NB4 (cell line): ENCODE measurements around the gene PTPN2.

Experiments used
- DNase-seq: peaks from one replicate; pipeline ENCODE4 v3.0.0; 2010; ENCODE audit warnings: low read depth
- H3K4me3 ChIP-seq: one replicate; pipeline ENCODE4 v1.5.1; 2011; ENCODE audit warnings: mild to moderate bottlenecking, low read depth, low read length, moderate library complexity
- CTCF ChIP-seq: IDR thresholded peaks from one replicate; pipeline ENCODE4 v1.5.1; 2012; ENCODE audit warnings: low read depth, low read length
- MAX ChIP-seq: IDR thresholded peaks from 2 replicates; pipeline ENCODE4 v1.6.1; 2011; ENCODE audit warnings: low read depth, low read length
- MYC ChIP-seq: IDR thresholded peaks from 2 replicates; pipeline ENCODE4 v1.6.1; 2011; ENCODE audit warnings: low read depth, low read length
- POLR2A ChIP-seq: IDR thresholded peaks from 2 replicates; pipeline ENCODE4 v1.6.1; 2011; ENCODE audit warnings: mild to moderate bottlenecking; ENCODE audit not compliant: insufficient read length; ENCODE audit errors: extremely low read depth

PTPN2 gene

GRCh38 chr18:12886498-12887126 is 2.6 kb upstream of the PTPN2 start:
- peak; percentile 72 for DNase-seq

GRCh38 chr18:12885500-12885899 is 1.5 kb upstream of the PTPN2 start:
- DNase-seq, result no peak
- H3K4me3 ChIP-seq, result no peak overlapping the region
- TF ChIP-seq CTCF (no peak), POLR2A (no peak), MYC (no peak), MAX (no peak)

More at GRCh38 chr18:12886498-12887126, 2.6 kb upstream of the PTPN2 start:
- TF ChIP-seq MYC (no peak), POLR2A (no peak), CTCF (peak; percentile 69)
- no peak overlapping the region for H3K4me3 ChIP-seq

GRCh38 chr18:12884406-12885323 is 628 bp upstream of the PTPN2 start:
- peak overlapping the region; percentile 82 for H3K4me3 ChIP-seq
- TF ChIP-seq MYC (no peak), MAX (peak; percentile 17; the same call in 1 of the 2 replicates)
- no peak for DNase-seq

GRCh38 chr18:12883372-12883683 is 709 bp downstream of the PTPN2 start:
- DNase-seq, result no peak
- H3K4me3 ChIP-seq, result peak overlapping the region; percentile 94
- TF ChIP-seq MYC, result no peak
- no peak for TF ChIP-seq CTCF
- no peak for TF ChIP-seq MAX
- no peak for TF ChIP-seq POLR2A

GRCh38 chr18:12882453-12883371 is 1.3 kb downstream of the PTPN2 start:
- peak overlapping the region; percentile 94 for H3K4me3 ChIP-seq
- no peak for DNase-seq
- TF ChIP-seq MYC (no peak), MAX (no peak), POLR2A (no peak), CTCF (no peak)

- DNase-seq, result peak; percentile 72
- H3K4me3 ChIP-seq, result peak overlapping the region; percentile 32
- TF ChIP-seq MAX, result no peak
- no peak for TF ChIP-seq POLR2A
- TF ChIP-seq CTCF, result no peak
- no peak for TF ChIP-seq MYC
Measured at GRCh38 chr18:12880541-12880910, 3.5 kb downstream of the PTPN2 start.
